Fibroblast of lung (primary cell): ENCODE results near the gene XIRP2.

Source experiments
- CTCF ChIP-seq, 2 donors: IDR thresholded peaks in 1 of 2; conservative IDR thresholded peaks in 1 of 2; 1 replicate in 1 of 2; 2 replicates in 1 of 2; pipeline ENCODE4 v1.5.1; 2011 to 2012; ENCODE audit warnings: low read length in 2 of 2, control low read depth in 1 of 2, inconsistent platforms in 1 of 2, low read depth in 1 of 2, mild to moderate bottlenecking in 1 of 2
- EZH2 ChIP-seq: IDR thresholded peaks from 2 replicates; pipeline ENCODE4 v1.5.1; 2012; ENCODE audit warnings: low read length, control low read depth, mild to moderate bottlenecking; ENCODE audit errors: missing control alignments

- TF ChIP-seq CTCF (conservative IDR thresholded peaks at IDR 0.05 in 1 of 2, IDR thresholded peaks at IDR 0.05 in 1 of 2; ENCODE audit: low read depth in 1 of 2, low read length in 2 of 2) (no peak), EZH2 (no peak)
These were observed 214.9 kb downstream of the XIRP2 start for GRCh38 chr2:167103028-167103756.
